ENCODE data around the gene SIMC1.

The SIMC1 gene

GRCh38 chr5:176388003-176388443 lies 149.8 kb downstream of the SIMC1 start:
- no peak for DNase-seq (ENCODE audit: low spot score)
- no peak for TF ChIP-seq CTCF (IDR thresholded peaks at IDR 0.05; ENCODE audit: extremely low read depth, insufficient read depth, missing control alignments)
- in situ Hi-C loops (cut with MboI; ENCODE audit: low pct_unique_long_range_greater_than_20kb, low sequenced_read_pairs, unreplicated experiment), result no loop called here

DNA sequence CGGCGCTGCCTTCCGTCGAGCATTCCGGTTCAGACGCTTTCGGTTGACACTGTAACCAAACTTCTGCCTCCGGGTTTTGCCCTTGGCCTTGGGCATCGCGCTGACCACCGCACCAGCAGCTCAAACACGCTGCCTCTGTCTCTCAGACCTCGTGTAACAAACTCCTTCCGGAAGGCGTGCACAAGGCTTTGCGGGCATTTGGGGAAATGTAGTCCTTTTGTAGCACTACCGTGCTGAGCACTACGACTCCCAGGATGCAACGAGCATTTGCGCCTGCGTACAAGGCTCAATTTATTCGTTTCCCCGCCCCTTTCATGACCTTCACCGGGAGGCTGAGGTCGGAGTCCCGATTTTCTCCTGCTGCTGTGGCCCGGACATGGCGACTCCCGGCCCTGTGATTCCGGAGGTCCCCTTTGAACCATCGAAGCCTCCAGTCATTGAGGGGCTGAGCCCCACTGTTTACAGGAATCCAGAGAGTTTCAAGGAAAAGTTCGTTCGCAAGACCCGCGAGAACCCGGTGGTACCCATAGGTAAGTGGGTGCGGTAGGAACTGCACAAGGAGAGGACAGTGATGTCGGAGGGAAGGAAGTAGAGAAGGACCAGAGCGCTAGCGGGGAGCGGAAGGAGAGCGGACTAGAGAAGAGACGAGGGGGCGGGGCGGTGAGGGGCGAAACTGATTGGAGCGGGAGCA lies 150.4 kb downstream of the SIMC1 start, which contains the start of the genes HIGD2A and NOP16:
Gene HIGD2A, plus strand, starts transcription at position 308 of the 691 bp plus-strand sequence. Its CDS starts 69 bp downstream, at position 377.
Gene NOP16, minus strand, starts transcription at position 155 of the 691 bp plus-strand sequence. Its CDS starts 59 bp downstream, at position 96.
- TF ChIP-seq CTCF (IDR thresholded peaks at IDR 0.05; ENCODE audit: extremely low read depth, insufficient read depth, missing control alignments), result no peak
- in situ Hi-C loops (cut with MboI; ENCODE audit: low pct_unique_long_range_greater_than_20kb, low sequenced_read_pairs, unreplicated experiment), result no loop called here
- peak; percentile 97 for DNase-seq (ENCODE audit: low spot score)

DNA sequence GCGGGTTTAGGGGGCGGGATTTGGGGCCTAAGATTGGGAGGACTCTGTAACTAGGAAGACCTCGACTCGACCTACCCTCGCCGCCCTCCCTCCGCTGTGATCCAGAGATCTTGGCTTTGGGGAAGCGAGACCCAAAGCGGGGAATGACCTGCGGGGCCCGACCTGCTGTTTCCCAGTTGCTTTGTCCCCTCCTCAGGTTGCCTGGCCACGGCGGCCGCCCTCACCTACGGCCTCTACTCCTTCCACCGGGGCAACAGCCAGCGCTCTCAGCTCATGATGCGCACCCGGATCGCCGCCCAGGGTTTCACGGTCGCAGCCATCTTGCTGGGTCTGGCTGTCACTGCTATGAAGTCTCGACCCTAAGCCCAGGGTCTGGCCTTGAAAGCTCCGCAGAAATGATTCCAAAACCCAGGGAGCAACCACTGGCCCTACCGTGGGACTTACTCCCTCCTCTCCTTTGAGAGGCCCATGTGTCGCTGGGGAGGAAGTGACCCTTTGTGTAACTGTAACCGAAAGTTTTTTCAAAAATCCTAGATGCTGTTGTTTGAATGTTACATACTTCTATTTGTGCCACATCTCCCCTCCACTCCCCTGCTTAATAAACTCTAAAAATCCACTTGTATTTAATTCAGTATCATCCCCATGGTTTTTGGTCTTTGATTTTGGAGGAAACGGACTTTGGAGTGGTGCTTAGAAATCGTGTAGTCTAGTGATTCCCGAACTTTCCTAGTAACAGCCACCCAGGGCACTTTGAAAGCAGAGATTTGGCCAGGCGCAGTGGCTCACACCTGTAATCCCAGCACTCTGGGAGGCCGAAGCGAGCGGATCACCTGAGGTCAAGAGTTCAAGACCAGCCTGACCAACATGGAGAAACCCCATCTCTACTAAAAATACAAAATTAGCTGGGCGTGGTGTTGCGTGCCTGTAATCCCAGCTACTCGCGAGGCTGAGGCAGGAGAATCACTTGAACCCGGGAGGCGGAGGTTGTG lies 151.2 kb downstream of the SIMC1 start:
- TF ChIP-seq CTCF (IDR thresholded peaks at IDR 0.05; ENCODE audit: extremely low read depth, insufficient read depth, missing control alignments), result no peak
- in situ Hi-C loops (cut with MboI; ENCODE audit: low pct_unique_long_range_greater_than_20kb, low sequenced_read_pairs, unreplicated experiment), result no loop called here
- no peak for DNase-seq (ENCODE audit: low spot score)

DNA sequence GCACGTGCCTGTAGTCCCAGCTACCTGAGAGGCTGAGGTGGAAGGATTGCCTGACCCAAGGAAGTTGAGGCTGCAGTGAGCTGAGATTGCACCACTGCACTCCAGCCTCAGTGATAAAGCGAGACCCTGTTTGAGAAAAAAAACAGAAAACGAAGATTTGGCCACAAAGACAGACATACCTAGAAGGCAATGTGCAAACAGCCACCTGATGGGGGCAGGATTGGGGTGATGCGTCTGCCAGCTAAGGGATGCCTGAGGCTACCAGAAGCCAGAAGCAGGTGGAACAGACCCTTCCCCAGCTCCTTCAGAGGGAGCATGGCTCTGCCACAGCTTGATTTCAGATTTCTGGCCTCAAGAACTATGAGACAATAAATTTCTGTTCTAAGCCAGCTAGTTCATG lies 153.3 kb downstream of the SIMC1 start:
- no peak for TF ChIP-seq CTCF (IDR thresholded peaks at IDR 0.05; ENCODE audit: extremely low read depth, insufficient read depth, missing control alignments)
- no peak for DNase-seq (ENCODE audit: low spot score)
- in situ Hi-C loops (cut with MboI; ENCODE audit: low pct_unique_long_range_greater_than_20kb, low sequenced_read_pairs, unreplicated experiment), result no loop called here

- in situ Hi-C loops (cut with MboI; ENCODE audit: low pct_unique_long_range_greater_than_20kb, low sequenced_read_pairs, unreplicated experiment), result no loop called here
- TF ChIP-seq CTCF (IDR thresholded peaks at IDR 0.05; ENCODE audit: extremely low read depth, insufficient read depth, missing control alignments), result no peak
- DNase-seq (ENCODE audit: low spot score), result no peak
These were observed 153.8 kb downstream of the SIMC1 start for GRCh38 chr5:176391999-176392398.

- no peak for TF ChIP-seq CTCF (IDR thresholded peaks at IDR 0.05; ENCODE audit: extremely low read depth, insufficient read depth, missing control alignments)
- DNase-seq (ENCODE audit: low spot score), result no peak
- in situ Hi-C loops (cut with MboI; ENCODE audit: low pct_unique_long_range_greater_than_20kb, low sequenced_read_pairs, unreplicated experiment), result no loop called here
These were observed 154.3 kb downstream of the SIMC1 start for GRCh38 chr5:176392526-176392925.

Data from GM13977 (cell line).